ENCODE data around the gene CNTNAP2.

Gene CNTNAP2

GRCh38 chr7:147428075-147428474 is 1311.5 kb downstream of the CNTNAP2 start:
- no peak for DNase-seq

- DNase-seq, result no peak
These were observed 1313.4 kb downstream of the CNTNAP2 start for GRCh38 chr7:147429961-147430360.

GRCh38 chr7:147432079-147432478 is 1315.5 kb downstream of the CNTNAP2 start:
- no peak for DNase-seq

- DNase-seq, result no peak
These were observed 1316.0 kb downstream of the CNTNAP2 start for GRCh38 chr7:147432576-147432975.

- DNase-seq, result no peak
These were observed 1320.1 kb downstream of the CNTNAP2 start for GRCh38 chr7:147436718-147437117.

- DNase-seq, result no peak
These were observed 1321.6 kb downstream of the CNTNAP2 start for GRCh38 chr7:147438216-147438615.

GRCh38 chr7:147443942-147444341 is 1327.3 kb downstream of the CNTNAP2 start:
- DNase-seq, result no peak

- no peak for DNase-seq
These were observed 1336.2 kb downstream of the CNTNAP2 start for GRCh38 chr7:147452816-147453215.

- DNase-seq, result no peak
These were observed 1348.6 kb downstream of the CNTNAP2 start for GRCh38 chr7:147465223-147465622.

- DNase-seq, result no peak
These were observed 1356.0 kb downstream of the CNTNAP2 start for GRCh38 chr7:147472556-147472955.

GRCh38 chr7:147474862-147475261 is 1358.3 kb downstream of the CNTNAP2 start:
- no peak for DNase-seq

- no peak for DNase-seq
These were observed 1360.9 kb downstream of the CNTNAP2 start for GRCh38 chr7:147477526-147477925.

GRCh38 chr7:147478796-147479195 is 1362.2 kb downstream of the CNTNAP2 start:
- DNase-seq, result no peak

- no peak for DNase-seq
These were observed 1367.2 kb downstream of the CNTNAP2 start for GRCh38 chr7:147483634-147484292.

- peak; percentile 60 for DNase-seq
These were observed 1369.1 kb downstream of the CNTNAP2 start for GRCh38 chr7:147485660-147486210.

- no peak for DNase-seq
These were observed 1376.0 kb downstream of the CNTNAP2 start for GRCh38 chr7:147492606-147493005.

GRCh38 chr7:147496209-147496608 is 1379.6 kb downstream of the CNTNAP2 start:
- no peak for DNase-seq

- no peak for DNase-seq
These were observed 1380.6 kb downstream of the CNTNAP2 start for GRCh38 chr7:147497246-147497645.

GRCh38 chr7:147498081-147498480 is 1381.5 kb downstream of the CNTNAP2 start:
- DNase-seq, result no peak

GRCh38 chr7:147509035-147509501 is 1392.5 kb downstream of the CNTNAP2 start:
- no peak for DNase-seq

- DNase-seq, result no peak
These were observed 1393.1 kb downstream of the CNTNAP2 start for GRCh38 chr7:147509541-147510200.

GRCh38 chr7:147510201-147510542 is 1393.6 kb downstream of the CNTNAP2 start:
- DNase-seq, result no peak

GRCh38 chr7:147510923-147511322 is 1394.3 kb downstream of the CNTNAP2 start:
- DNase-seq, result no peak

GRCh38 chr7:147513451-147513850 is 1396.8 kb downstream of the CNTNAP2 start:
- peak; percentile 4 for DNase-seq

Measured in NCI-H1105 (cell line).